Pancreas (tissue), 10 donors: ENCODE data around the gene TUBA1B. TPM values are rescaled to one million over a fixed set of nuclear protein-coding genes. Genes with fewer than 3 reads are reported as not detected.
"Not testable (repeated sequence)": the region's sequence is repeated elsewhere in the genome, so short reads cannot be mapped to it uniquely, and the experiment has no call there.

Source experiments
- ATAC-seq, 4 donors: fragments of 200-7000 bp; cut with Tn5 transposase; one replicate each; pipeline versions ENCODE4 v1.8.0 to v1.9.1; 2020; ENCODE audit warnings: mild to moderate bottlenecking in 4 of 4, moderate library complexity in 4 of 4
- DNase-seq, 6 donors: peaks; one replicate each; pipeline ENCODE4 v3.0.0-alpha.2; 2020
- FAIRE-seq: peaks from 2 replicates; lab custom pipeline; 2012; peaks lifted over from hg19 to GRCh38; lab: Jason Lieb, UNC
- H3K27ac ChIP-seq, 4 donors: fragments of 200-600 bp; sonication (generic); 1 replicate in 3 of 4; 2 replicates in 1 of 4; pipeline versions ENCODE4 v1.5.0 to v1.8.0; 2020
- H3K27me3 ChIP-seq, 4 donors: fragments of 200-600 bp; one replicate each; pipeline ENCODE4 v1.8.0; 2021
- H3K36me3 ChIP-seq, 3 donors: fragments of 200-600 bp; sonication (generic) in 1 of 3; one replicate each; pipeline versions ENCODE4 v1.5.0 to v1.8.0; 2020 to 2021
- H3K4me1 ChIP-seq, 3 donors: fragments of 200-600 bp; one replicate each; pipeline ENCODE4 v1.8.0; 2021
- H3K4me3 ChIP-seq, 4 donors: fragments of 200-600 bp; sonication (generic) in 2 of 4; one replicate each; pipeline versions ENCODE4 v1.5.0 to v1.8.0; 2020 to 2021
- H3K9me3 ChIP-seq, 4 donors: fragments of 200-600 bp; one replicate each; pipeline ENCODE4 v1.8.0; 2021
- CTCF ChIP-seq, 4 donors: fragments of 200-600 bp; sonication (generic) in 3 of 4; IDR thresholded peaks; one replicate each; pipeline versions ENCODE4 v1.5.0 to v1.8.0; 2021; ENCODE audit warnings: antibody characterized with exemption in 4 of 4
- WGBS, 2 donors: extraction: QIAGEN DNeasy Blood & Tissue Kit; methylation state at CpG; one replicate each; pipeline ENCODE4 v1.1.7; 2013; 5-methylcytosine and 5-hydroxymethylcytosine counted together
- intact Hi-C, 3 donors: fragments of 100-400 bp; cut with DNase I; formaldehyde crosslinking; loops; one replicate each; pipeline versions ENCODE4 v1.11.1 to v1.14.2; 2022
- polyA plus RNA-seq, 2 donors: library from polyadenylated mRNA; stranded (reverse); fragments of 200-250 nt; gene quantifications; one replicate each; pipeline ENCODE4 v1.2.3, GENCODE V29; 2013
- total RNA-seq, 6 donors: library from RNA; stranded (reverse); fragmentation: NEBNext Ultra II Directional in 4 of 6; extraction: Animal tissue kit (Norgen Biotek cat#: 25700) in 4 of 6; gene quantifications; one replicate each; pipeline versions ENCODE4 v1.2.1 to v1.2.4, GENCODE V29; 2021 to 2023
- donor health status: healthy with polysubstance abuse.
- donor health status: DM: no; HTN: no; CAD: no; lungs with moderate emphysema.
- donor health status: DM: no; HTN: no; CAD: no.
- donor health status: control.
- donor health status: control.
- donor health status: Bipolar disorder and iron deficiency.
- donor health status: DM: yes; HTN: yes; CAD: no.
- donor health status: DM: no; HTN: no; CAD: no.
- donor health status: DM: no; HTN: no; CAD: no.
- donor health status: DM: yes; HTN: yes; CAD: no.

TUBA1B gene
- total and polyA plus RNA-seq, 8 donors: 43.1 to 214 (median 109) TPM

GRCh38 chr12:49129332-49130150 lies 1.7 kb downstream of the TUBA1B start:
- peaks cover 0 to 24% (median 19%) of the 10 kb centered on the region in 3 donors for H3K4me1 ChIP-seq

GRCh38 chr12:49127971-49128370 lies 3.2 kb downstream of the TUBA1B start:
- Histone ChIP-seq H3K36me3 (peaks cover 4 to 11% (median 9%) of the 10 kb centered on the region in 3 donors), H3K4me1 (peaks cover 0 to 19% (median 19%) of the 10 kb centered on the region in 3 donors)
- DNase-seq, FAIRE-seq, H3K27ac ChIP-seq, H3K27me3 ChIP-seq, H3K4me3 ChIP-seq, H3K9me3 ChIP-seq, ATAC-seq: not testable (repeated sequence)
- 90 to 99% methylated on average over 6 to 8 of the region's 8 CpGs for WGBS, 2 donors
- intact Hi-C loops: loop anchor here in 1 of 3 donors (10.0 kb wide), 1 partner anchor 107 kb away; no protein-coding TSS in a partner anchor

More at GRCh38 chr12:49129332-49130150, 1.7 kb downstream of the TUBA1B start:
- intact Hi-C loops: loop anchor here in 1 of 3 donors (10.0 kb wide), 1 partner anchor 105 kb away; no protein-coding TSS in a partner anchor
- Histone ChIP-seq H3K36me3 (peaks cover 4 to 11% (median 9%) of the 10 kb centered on the region in 3 donors), H3K27me3 (no peaks in the 10 kb centered on the region), H3K4me3 (peak overlapping the region in 3 of 4 donors; percentile 84 to 99 (median 89)), H3K27ac (peak overlapping the region; percentile 96 to 99 (median 98)), H3K9me3 (no peaks in the 10 kb centered on the region)
- ATAC-seq (no peak), DNase-seq (peak in 2 of 6 donors; percentile 11 to 32), FAIRE-seq (no peak)
- 60 to 64% methylated on average over 18 of the region's 18 CpGs for WGBS, 2 donors
- TF ChIP-seq CTCF (IDR thresholded peaks at IDR 0.05): no peak

- Histone ChIP-seq H3K27me3 (no peaks in the 10 kb centered on the region), H3K4me3 (no peak overlapping the region), H3K36me3 (peaks cover 4 to 11% (median 9%) of the 10 kb centered on the region in 3 donors), H3K27ac (no peak overlapping the region), H3K9me3 (no peaks in the 10 kb centered on the region), H3K4me1 (peaks cover 0 to 12% (median 11%) of the 10 kb centered on the region in 3 donors)
- intact Hi-C loops: loop anchor here in 1 of 3 donors (10.0 kb wide), 1 partner anchor 108 kb away; no protein-coding TSS in a partner anchor
- ATAC-seq (no peak), FAIRE-seq (no peak), DNase-seq (no peak)
- TF ChIP-seq CTCF (IDR thresholded peaks at IDR 0.05): no peak
- 91 to 92% methylated on average over 4 of the region's 4 CpGs for WGBS, 2 donors
Measured at GRCh38 chr12:49126852-49127763, 4.1 kb downstream of the TUBA1B start.

- Histone ChIP-seq H3K4me3 (no peak overlapping the region), H3K27ac (no peak overlapping the region), H3K27me3 (no peaks in the 10 kb centered on the region), H3K36me3 (no peaks in the 10 kb centered on the region), H3K9me3 (no peaks in the 10 kb centered on the region), H3K4me1 (no peaks in the 10 kb centered on the region)
- intact Hi-C loops: loop anchor here in 1 of 3 donors (10.0 kb wide), 1 partner anchor 114 kb away; no protein-coding TSS in a partner anchor
- TF ChIP-seq CTCF (IDR thresholded peaks at IDR 0.05): peak in 3 of 4 donors; percentile 14 to 35 (median 29)
- DNase-seq: peak in 2 of 6 donors; percentile 24 to 36
- no peak for FAIRE-seq
- ATAC-seq: peak; percentile 71 to 93 (median 90)
- 16 to 25% methylated on average over 6 of the region's 6 CpGs for WGBS, 2 donors
Measured at GRCh38 chr12:49121047-49121696, 10.0 kb downstream of the TUBA1B start.
